Astrocyte of the spinal cord (primary cell): ENCODE results near the gene DNER.

ENCODE experiments used
- DNase-seq: peaks from one replicate; pipeline ENCODE4 v3.0.0; 2011; ENCODE audit warnings: low read depth, low spot score
- H3K4me3 ChIP-seq: 2 replicates; pipeline ENCODE4 v1.5.1; 2011; ENCODE audit warnings: low read depth, mild to moderate bottlenecking, low read length, moderate library complexity
- in situ Hi-C: cut with HindIII; loops from 2 replicates; pipeline ENCODE4 v1.10.0; 2017; ENCODE audit warnings: low sequenced_read_pairs
- TF ChIP-seq, protein P1 (sequence below): IDR thresholded peaks from 2 replicates; pipeline ENCODE4 v1.5.1; 2012; ENCODE audit warnings: low read depth, mild to moderate bottlenecking, low read length, inconsistent platforms

Gene DNER

DNA sequence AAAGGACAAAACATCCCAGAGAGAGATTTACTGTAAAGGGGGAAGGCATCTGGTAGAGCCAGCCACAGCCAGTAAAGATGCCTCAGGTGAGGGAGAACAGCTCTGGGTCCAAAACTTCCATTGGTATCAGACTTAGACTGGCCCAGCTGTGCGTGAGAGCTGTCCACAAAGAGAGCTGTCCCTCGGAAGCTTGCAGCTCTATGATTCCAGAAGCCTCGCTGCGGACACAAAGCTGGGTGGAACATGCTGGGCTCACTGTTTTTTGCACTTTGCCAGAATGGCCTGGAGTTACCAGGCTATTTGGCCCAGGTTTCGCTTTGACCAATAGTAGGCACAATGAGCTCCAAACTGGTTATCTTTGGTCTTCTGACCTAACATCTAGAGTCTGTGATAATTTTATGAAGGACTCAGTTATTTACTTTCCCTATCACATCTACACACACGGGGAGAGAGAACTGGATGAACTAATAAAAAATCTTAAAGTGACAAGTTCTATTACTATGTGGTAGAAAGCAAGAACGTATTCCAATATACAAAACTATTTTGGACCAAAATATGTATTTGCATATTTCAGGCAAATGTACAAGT lies 101.9 kb downstream of the DNER start:
- TF ChIP-seq, protein P1, sequence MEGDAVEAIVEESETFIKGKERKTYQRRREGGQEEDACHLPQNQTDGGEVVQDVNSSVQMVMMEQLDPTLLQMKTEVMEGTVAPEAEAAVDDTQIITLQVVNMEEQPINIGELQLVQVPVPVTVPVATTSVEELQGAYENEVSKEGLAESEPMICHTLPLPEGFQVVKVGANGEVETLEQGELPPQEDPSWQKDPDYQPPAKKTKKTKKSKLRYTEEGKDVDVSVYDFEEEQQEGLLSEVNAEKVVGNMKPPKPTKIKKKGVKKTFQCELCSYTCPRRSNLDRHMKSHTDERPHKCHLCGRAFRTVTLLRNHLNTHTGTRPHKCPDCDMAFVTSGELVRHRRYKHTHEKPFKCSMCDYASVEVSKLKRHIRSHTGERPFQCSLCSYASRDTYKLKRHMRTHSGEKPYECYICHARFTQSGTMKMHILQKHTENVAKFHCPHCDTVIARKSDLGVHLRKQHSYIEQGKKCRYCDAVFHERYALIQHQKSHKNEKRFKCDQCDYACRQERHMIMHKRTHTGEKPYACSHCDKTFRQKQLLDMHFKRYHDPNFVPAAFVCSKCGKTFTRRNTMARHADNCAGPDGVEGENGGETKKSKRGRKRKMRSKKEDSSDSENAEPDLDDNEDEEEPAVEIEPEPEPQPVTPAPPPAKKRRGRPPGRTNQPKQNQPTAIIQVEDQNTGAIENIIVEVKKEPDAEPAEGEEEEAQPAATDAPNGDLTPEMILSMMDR, result no peak
- in situ Hi-C loops, result no loop called here
- H3K4me3 ChIP-seq, result no peak overlapping the region

DNA sequence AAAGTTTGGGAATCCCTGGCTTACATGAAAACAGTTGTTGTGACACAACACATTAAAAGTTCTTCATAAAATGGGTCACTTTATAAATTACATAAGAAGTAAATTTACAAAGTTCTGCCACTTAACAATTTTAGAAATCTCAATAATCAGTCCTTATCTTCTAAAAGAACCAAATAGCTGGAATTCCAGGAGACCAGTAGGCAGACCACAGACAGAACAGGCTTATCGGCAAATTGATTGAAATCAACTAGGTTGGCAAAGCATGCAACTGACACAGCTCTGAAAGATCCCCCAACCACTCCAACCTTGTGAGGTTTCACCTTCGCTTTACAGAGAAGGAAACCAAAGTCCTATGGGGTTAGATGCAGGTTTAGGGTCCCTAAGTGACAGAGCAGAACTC lies 103.0 kb downstream of the DNER start:
- in situ Hi-C loops, result no loop called here
- TF ChIP-seq, protein P1, result no peak

More for the DNA sequence above, 101.9 kb downstream of the DNER start:
- no peak for DNase-seq

DNA sequence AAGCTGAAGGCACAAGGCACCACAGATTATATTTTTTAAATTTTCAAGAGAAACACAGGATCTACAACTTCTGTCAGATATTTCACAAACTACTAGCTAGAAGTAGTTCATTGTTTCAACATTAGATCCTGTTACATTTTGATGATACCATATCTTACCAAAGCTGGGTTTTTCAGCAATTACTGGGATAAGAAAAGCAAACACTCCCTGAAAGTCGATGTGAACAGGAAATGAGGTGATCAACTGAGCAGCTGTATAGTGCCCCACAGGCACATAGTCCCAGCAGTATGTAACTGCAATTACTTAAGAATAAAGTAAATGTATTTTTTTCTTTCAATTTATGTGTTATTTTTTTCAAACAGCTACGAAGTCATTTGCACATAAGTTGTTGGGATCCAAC lies 103.5 kb downstream of the DNER start:
- DNase-seq, result peak; percentile 90
- no peak overlapping the region for H3K4me3 ChIP-seq
- in situ Hi-C loops, result no loop called here
- TF ChIP-seq, protein P1, result no peak

More for the DNA sequence above, 103.0 kb downstream of the DNER start:
- no peak for DNase-seq
- no peak overlapping the region for H3K4me3 ChIP-seq

DNA sequence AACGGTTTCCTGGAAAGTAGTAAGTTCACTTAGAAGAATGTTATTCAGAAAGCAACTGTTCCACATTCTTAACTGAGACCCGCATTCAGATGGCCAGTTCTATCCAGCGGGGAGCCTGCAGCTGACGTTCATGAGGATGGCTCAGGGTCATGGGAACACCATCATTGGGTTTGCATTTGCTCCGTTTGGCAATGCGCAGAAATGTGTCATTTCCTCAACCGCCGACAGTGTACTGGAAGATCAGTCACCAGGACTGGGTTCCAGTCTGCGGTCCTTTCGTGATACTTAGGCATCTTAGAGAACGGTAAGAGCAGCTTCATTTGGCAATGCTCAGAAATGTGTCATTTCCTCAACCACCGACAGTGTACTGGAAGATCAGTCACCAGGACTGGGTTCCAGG lies 104.0 kb downstream of the DNER start:
- peak; percentile 99 for DNase-seq
- in situ Hi-C loops, result no loop called here
- TF ChIP-seq, protein P1, result no peak
- H3K4me3 ChIP-seq, result no peak overlapping the region

DNA sequence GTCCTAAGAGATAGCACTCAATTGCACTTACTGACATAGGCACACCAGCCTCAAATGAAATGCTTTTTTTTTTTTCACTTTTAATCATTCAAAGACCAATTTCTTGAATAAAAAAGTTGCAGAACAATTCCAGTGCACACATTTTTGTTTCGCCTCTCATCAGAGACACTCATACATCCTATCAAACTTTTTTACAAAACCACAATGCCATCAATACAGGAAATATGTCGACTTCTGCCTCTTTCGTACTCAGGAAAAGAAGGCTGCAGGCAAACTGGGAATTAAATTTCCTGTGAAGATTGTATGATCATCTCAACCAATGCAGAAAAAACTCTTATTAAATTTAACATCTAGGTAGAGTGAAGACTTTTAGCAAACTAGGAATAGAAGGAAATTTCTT lies 112.4 kb downstream of the DNER start:
- peak; percentile 42 for DNase-seq
- no peak overlapping the region for H3K4me3 ChIP-seq
- TF ChIP-seq, protein P1, result no peak
- in situ Hi-C loops, result no loop called here

DNA sequence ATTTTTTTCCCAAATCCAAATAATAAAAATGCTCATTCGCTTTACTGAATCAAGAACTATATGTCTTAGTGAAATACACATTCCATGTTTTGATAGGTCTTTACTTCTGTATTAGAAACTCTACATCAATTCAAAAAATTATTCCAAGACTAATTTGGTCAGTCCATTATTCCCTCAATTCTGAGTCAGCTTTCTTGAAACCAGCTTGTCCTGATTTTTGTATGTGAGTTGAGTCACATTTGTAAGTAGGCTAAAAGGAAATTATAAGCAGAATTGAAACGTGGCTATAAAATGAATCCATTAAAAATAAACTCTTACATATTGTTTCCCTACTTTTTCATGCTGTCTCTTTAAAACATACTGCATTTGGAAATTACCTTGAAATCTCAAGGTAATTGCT lies 113.0 kb downstream of the DNER start:
- H3K4me3 ChIP-seq, result no peak overlapping the region
- peak; percentile 61 for DNase-seq
- in situ Hi-C loops, result no loop called here
- TF ChIP-seq, protein P1, result no peak
